Choroid plexus epithelial cell (primary cell): ENCODE data around the gene TLR6.
A peak's percentile ranks its signal among the peaks of the same experiment; 100 is the strongest.

Source experiments
- DNase-seq: peaks from one replicate; pipeline ENCODE4 v3.0.0-alpha.2; 2010; ENCODE audit warnings: low read depth
- H3K4me3 ChIP-seq: 2 replicates; pipeline ENCODE4 v1.5.1; 2011; ENCODE audit warnings: low read depth, mild to moderate bottlenecking, control low read depth, low read length, moderate library complexity
- CTCF ChIP-seq: conservative IDR thresholded peaks from 2 replicates; pipeline ENCODE4 v1.5.1; 2011; ENCODE audit warnings: low read depth, mild to moderate bottlenecking, control low read depth, inconsistent platforms, low read length, moderate library complexity

TLR6 gene

GRCh38 chr4:38876636-38877035 lies 20.0 kb upstream of the TLR6 start:
- DNase-seq, result no peak
- no peak overlapping the region for H3K4me3 ChIP-seq
- no peak for TF ChIP-seq CTCF

GRCh38 chr4:38873290-38873944 lies 16.8 kb upstream of the TLR6 start:
- H3K4me3 ChIP-seq, result no peak overlapping the region
- peak; percentile 26 for TF ChIP-seq CTCF
- DNase-seq, result no peak

GRCh38 chr4:38872620-38873019 lies 16.0 kb upstream of the TLR6 start:
- no peak for TF ChIP-seq CTCF
- no peak overlapping the region for H3K4me3 ChIP-seq
- peak; percentile 39 for DNase-seq

GRCh38 chr4:38871593-38871992 lies 15.0 kb upstream of the TLR6 start:
- no peak for DNase-seq
- TF ChIP-seq CTCF, result no peak
- H3K4me3 ChIP-seq, result no peak overlapping the region

- TF ChIP-seq CTCF, result no peak
- peak overlapping the region; percentile 1 for H3K4me3 ChIP-seq
- no peak for DNase-seq
These were observed 13.6 kb upstream of the TLR6 start for GRCh38 chr4:38870098-38870808.

GRCh38 chr4:38869511-38869910 lies 12.9 kb upstream of the TLR6 start:
- peak overlapping the region; percentile 94 for H3K4me3 ChIP-seq
- DNase-seq, result no peak
- no peak for TF ChIP-seq CTCF
